BE2C (cell line): ENCODE results near the gene SMIM22.

ENCODE experiments used
- DNase-seq: peaks from one replicate; pipeline ENCODE4 v3.0.0-alpha.2; 2020
- H3K27me3 ChIP-seq: fragments of 250-450 bp; sonication (Bioruptor Pico); 2 replicates; pipeline ENCODE4 v1.5.1; 2020; ENCODE audit warnings: mild to moderate bottlenecking
- H3K36me3 ChIP-seq: fragments of 250-450 bp; sonication (Bioruptor Pico); 2 replicates; pipeline ENCODE4 v1.5.1; 2020; ENCODE audit warnings: mild to moderate bottlenecking
- H3K4me1 ChIP-seq: fragments of 250-450 bp; sonication (Bioruptor Pico); 2 replicates; pipeline ENCODE4 v1.5.1; 2020
- H3K4me3 ChIP-seq: 2 replicates; pipeline ENCODE4 v1.5.1; 2011; ENCODE audit warnings: low read depth, low read length
- H3K9me3 ChIP-seq: fragments of 250-450 bp; sonication (Bioruptor Pico); 2 replicates; pipeline ENCODE4 v1.5.1; 2020
- CTCF ChIP-seq: IDR thresholded peaks from 2 replicates; pipeline ENCODE4 v1.5.1; 2012; ENCODE audit warnings: mild to moderate bottlenecking, low read depth, low read length

Gene SMIM22

DNA sequence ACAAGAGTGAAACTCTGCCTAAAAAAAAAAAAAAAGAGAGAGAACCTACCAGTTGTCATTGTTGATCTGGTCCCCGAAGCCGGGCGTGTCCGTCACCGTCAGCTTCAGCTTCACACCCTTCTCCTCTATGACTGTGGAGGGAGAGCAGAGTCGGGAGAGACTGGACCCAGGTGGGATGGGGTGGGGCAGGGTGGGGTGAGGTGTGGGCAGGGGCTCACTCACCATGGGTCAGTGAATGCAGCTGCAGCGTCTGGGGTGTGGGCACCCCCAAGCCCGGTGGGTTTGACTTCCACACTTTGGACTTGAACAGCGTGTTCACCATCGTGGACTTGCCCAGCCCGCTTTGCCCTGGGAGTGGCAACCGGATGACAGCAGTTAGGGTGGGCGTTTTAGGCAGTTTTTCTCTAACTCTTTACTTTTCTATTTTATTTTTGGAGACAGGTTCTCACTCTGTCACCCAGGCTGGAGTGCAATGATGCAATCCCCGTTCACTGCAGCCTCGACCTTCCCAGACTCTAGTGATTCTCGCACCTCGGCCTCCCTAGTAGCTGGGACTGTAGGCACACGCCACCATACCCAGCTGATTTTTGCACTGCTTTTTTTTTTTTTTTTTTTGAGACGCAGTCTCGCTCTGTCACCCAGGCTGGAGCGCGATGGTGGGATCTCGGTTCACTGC lies 9.3 kb upstream of the SMIM22 start:
- H3K9me3 ChIP-seq = no peaks in the 10 kb centered on the region
- peaks cover 4% of the 10 kb centered on the region; the same call in 1 of the 2 replicates for H3K4me1 ChIP-seq
- no peak for TF ChIP-seq CTCF
- no peak for DNase-seq
- no peaks in the 10 kb centered on the region for H3K36me3 ChIP-seq
- no peak overlapping the region for H3K4me3 ChIP-seq
- no peaks in the 10 kb centered on the region for H3K27me3 ChIP-seq

DNA sequence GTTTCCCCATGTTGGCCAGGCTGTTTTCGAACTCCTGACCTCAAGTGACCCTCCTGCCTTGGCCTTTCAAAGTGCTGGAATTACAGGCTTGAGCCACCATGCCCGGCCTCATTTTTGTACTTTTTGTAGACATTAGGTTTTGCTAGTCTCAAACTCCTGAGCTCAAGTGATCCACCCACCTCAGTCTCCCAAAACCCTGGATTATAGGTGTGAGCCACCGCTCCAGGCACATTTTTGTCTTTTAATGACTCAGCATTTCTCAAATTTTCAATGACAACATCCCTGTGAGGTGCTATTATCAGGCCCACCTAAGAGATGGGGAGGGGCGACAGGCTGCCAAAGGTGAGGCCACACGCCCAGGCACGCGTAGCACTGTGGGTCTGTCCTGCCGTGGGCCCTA lies 8.1 kb upstream of the SMIM22 start:
- H3K4me3 ChIP-seq = no peak overlapping the region
- H3K4me1 ChIP-seq = peaks cover 4% of the 10 kb centered on the region; the same call in 1 of the 2 replicates
- DNase-seq = no peak
- no peaks in the 10 kb centered on the region for H3K9me3 ChIP-seq
- TF ChIP-seq CTCF = no peak
- no peaks in the 10 kb centered on the region for H3K36me3 ChIP-seq
- H3K27me3 ChIP-seq = no peaks in the 10 kb centered on the region

DNA sequence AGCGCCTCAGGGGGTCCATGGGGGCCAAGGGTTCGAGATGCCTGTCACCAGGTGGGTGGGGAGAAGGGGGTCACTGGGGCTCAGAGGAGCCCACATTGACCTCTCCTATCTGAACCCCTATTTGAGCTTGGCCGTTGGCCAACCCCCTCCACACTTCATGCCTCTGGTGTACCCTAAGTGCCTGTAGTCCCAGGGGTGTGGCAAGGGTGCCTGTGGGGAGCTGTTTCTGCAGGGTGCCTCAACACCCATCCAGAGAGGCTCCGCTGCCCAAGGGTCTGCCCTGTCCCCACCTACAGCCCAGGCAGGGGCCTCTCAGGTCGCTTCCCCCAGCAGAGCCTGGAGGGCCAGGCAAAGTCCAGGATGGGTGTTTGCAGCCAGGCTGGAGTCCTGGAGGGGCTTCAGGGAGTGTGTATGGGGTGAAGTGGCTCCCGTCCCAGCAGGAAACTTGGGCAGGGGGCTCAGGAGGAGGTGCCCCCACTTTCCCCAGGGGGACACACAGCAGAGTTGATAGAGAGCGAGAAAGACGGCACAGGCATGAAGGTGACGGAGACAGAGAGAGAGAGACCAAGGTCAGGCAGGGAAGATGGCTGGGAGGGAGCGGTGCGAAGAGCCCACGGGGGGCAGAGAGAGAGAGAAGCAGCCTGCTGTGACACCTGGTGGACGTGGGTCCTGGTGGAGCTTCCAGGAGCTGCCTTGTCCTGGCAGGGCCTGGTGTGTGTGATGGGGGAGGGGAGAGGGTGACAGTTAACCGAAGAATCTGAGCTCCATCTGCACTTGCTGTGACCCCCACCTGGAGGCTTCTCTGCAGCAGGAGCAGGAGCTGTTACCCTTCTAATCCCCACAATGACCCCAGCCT lies 7.3 kb upstream of the SMIM22 start, which contains the start of gene SEPTIN12:
SEPTIN12 (minus strand) TSS at position 719 of the 856 bp plus-strand sequence; CDS start at position 19, 700 bp downstream.
- Histone ChIP-seq H3K36me3 (no peaks in the 10 kb centered on the region), H3K4me1 (peaks cover 4% of the 10 kb centered on the region; the same call in 1 of the 2 replicates), H3K27me3 (no peaks in the 10 kb centered on the region), H3K9me3 (no peaks in the 10 kb centered on the region), H3K4me3 (no peak within 1 kb of the TSS)
- DNase-seq = peak; percentile 41
- TF ChIP-seq CTCF = 0 out of 2 replicates have a peak, but pooled peaks have one; percentile 12

DNA sequence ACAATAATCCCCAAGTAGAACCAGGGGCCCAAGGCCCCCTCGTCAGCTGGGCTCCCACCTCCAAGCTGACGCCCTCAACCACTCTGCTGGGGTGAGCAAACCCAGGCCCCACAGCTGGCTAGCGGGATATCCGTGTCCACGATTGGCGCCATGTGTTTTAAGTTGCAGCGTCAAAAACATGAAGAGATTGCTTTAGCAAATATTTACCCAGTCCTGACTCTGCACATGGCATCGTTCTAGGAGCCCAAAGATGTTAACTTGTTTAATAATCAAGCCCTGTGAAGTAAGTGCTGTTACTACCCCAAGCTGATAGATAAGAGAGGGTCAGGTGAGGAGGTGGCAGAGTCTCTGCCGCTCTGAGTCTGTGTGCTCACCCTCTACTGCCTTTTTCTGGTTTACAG lies 6.7 kb upstream of the SMIM22 start:
- no peaks in the 10 kb centered on the region for H3K36me3 ChIP-seq
- H3K4me3 ChIP-seq = no peak overlapping the region
- no peak for DNase-seq
- no peaks in the 10 kb centered on the region for H3K27me3 ChIP-seq
- TF ChIP-seq CTCF = no peak
- no peaks in the 10 kb centered on the region for H3K9me3 ChIP-seq
- H3K4me1 ChIP-seq = peaks cover 4% of the 10 kb centered on the region; the same call in 1 of the 2 replicates

- TF ChIP-seq CTCF = no peak
- H3K4me1 ChIP-seq = peaks cover 4% of the 10 kb centered on the region; the same call in 1 of the 2 replicates
- no peaks in the 10 kb centered on the region for H3K36me3 ChIP-seq
Measured at GRCh38 chr16:4788910-4789309, 6.3 kb upstream of the SMIM22 start.

More at GRCh38 chr16:4788910-4789309, 6.3 kb upstream of the SMIM22 start:
- Histone ChIP-seq H3K27me3 (no peaks in the 10 kb centered on the region), H3K9me3 (no peaks in the 10 kb centered on the region), H3K4me3 (no peak overlapping the region)
- DNase-seq = no peak
